SK-N-SH (cell line): Measurements from ENCODE around the gene SMARCD3. TPM values are rescaled to one million over a fixed set of nuclear protein-coding genes. Genes with fewer than 3 reads are reported as not detected.

Experiments
- CTCF ChIA-PET: fragments of 300-600, 350-600 bp; formaldehyde crosslinking; extraction: SDS; loops from one replicate; lab custom pipeline; 2021; lab: Yijun Ruan, JAX
- POLR2A ChIA-PET: fragments of 350-600 bp; sonication (Branson Sonifier 250); formaldehyde crosslinking; extraction: SDS; loops from one replicate; lab custom pipeline; 2020; ENCODE audit warnings: antibody characterized with exemption, inconsistent platforms; lab: Yijun Ruan, JAX
- DNase-seq: peaks from one replicate; pipeline ENCODE4 v3.0.0; 2012
- H2AFZ ChIP-seq: fragments of 200-600 bp; sonication (generic); 2 replicates; pipeline ENCODE4 v1.8.1; 2016; ENCODE audit warnings: antibody characterized with exemption, mild to moderate bottlenecking, low read depth
- H3F3A ChIP-seq: fragments of 200-600 bp; sonication (generic); replicated peaks from 2 replicates; pipeline ENCODE3; 2016; ENCODE audit warnings: antibody characterized with exemption, mild to moderate bottlenecking; ENCODE audit not compliant: insufficient read depth
- H3K27ac ChIP-seq, 2 experiments: fragments of 200-500 bp in 1 of 2; fragments of 200-600 bp in 1 of 2; sonication (Bioruptor generic) in 1 of 2; sonication (generic), shearing (Covaris generic) in 1 of 2; 2 replicates each; pipeline versions ENCODE4 v1.5.1 to v1.6.1; 2014 to 2016; ENCODE audit warnings: low read depth in 2 of 2, inconsistent platforms in 1 of 2, low read length in 1 of 2, mild to moderate bottlenecking in 1 of 2, mixed read lengths in 1 of 2
- H3K27me3 ChIP-seq: fragments of 200-600 bp; sonication (generic), shearing (Covaris generic); 2 replicates; pipeline ENCODE4 v1.6.1; 2016; ENCODE audit warnings: mixed run types; ENCODE audit not compliant: insufficient read depth
- H3K36me3 ChIP-seq, 2 experiments: fragments of 200-500 bp in 1 of 2; fragments of 200-600 bp in 1 of 2; sonication (Bioruptor generic) in 1 of 2; sonication (generic) in 1 of 2; replicated peaks in 1 of 2; 2 replicates each; pipeline versions ENCODE3 to v1.5.1; 2014 to 2016; ENCODE audit warnings: low read length in 1 of 2, mild to moderate bottlenecking in 1 of 2; ENCODE audit not compliant: insufficient read depth in 2 of 2, control insufficient read depth in 1 of 2
- H3K4me1 ChIP-seq, 2 experiments: fragments of 200-500 bp in 1 of 2; fragments of 200-600 bp in 1 of 2; sonication (Bioruptor generic) in 1 of 2; sonication (generic), shearing (Covaris generic) in 1 of 2; 2 replicates each; pipeline versions ENCODE4 v1.5.1 to v1.6.1; 2014 to 2016; ENCODE audit warnings: low read depth in 1 of 2, low read length in 1 of 2, mixed run types in 1 of 2; ENCODE audit not compliant: insufficient read depth in 2 of 2, control insufficient read depth in 1 of 2
- H3K4me2 ChIP-seq: fragments of 200-600 bp; sonication (generic), shearing (Covaris generic); 2 replicates; pipeline ENCODE4 v1.6.1; 2017; ENCODE audit warnings: mixed run types
- H3K4me3 ChIP-seq, 2 experiments: fragments of 200-500 bp in 1 of 2; fragments of 200-600 bp in 1 of 2; sonication (Bioruptor generic) in 1 of 2; sonication (generic), shearing (Covaris generic) in 1 of 2; 2 replicates each; pipeline versions ENCODE4 v1.5.1 to v1.8.1; 2014 to 2016; ENCODE audit warnings: low read depth in 2 of 2, inconsistent platforms in 1 of 2, low read length in 1 of 2, mild to moderate bottlenecking in 1 of 2, mixed read lengths in 1 of 2, moderate library complexity in 1 of 2
- H3K79me2 ChIP-seq: fragments of 200-600 bp; sonication (generic); 2 replicates; pipeline ENCODE4 v1.8.1; 2017; ENCODE audit warnings: mild to moderate bottlenecking; ENCODE audit not compliant: insufficient read depth
- H3K9ac ChIP-seq: fragments of 200-600 bp; sonication (generic); 2 replicates; pipeline ENCODE4 v1.6.1; 2017; ENCODE audit warnings: mixed run types
- H3K9me2 ChIP-seq: fragments of 200-600 bp; sonication (generic); 2 replicates; pipeline ENCODE4 v1.6.1; 2017; ENCODE audit warnings: mixed run types
- H3K9me3 ChIP-seq: fragments of 200-600 bp; sonication (generic); 2 replicates; pipeline ENCODE4 v1.6.1; 2017; ENCODE audit warnings: mixed run types, mild to moderate bottlenecking, moderate library complexity
- H4K20me1 ChIP-seq: fragments of 200-600 bp; sonication (generic); 2 replicates; pipeline ENCODE4 v1.6.1; 2017; ENCODE audit warnings: mild to moderate bottlenecking, mixed run types; ENCODE audit not compliant: insufficient read depth
- EP300 ChIP-seq, 2 experiments: IDR thresholded peaks; 2 replicates each; pipeline versions ENCODE4 v1.4.0 to v1.6.1; 2012; ENCODE audit warnings: borderline replicate concordance in 1 of 2, low read depth in 1 of 2, low read length in 1 of 2
- FOXM1 ChIP-seq: IDR thresholded peaks from 2 replicates; pipeline ENCODE4 v1.4.0; 2012; ENCODE audit warnings: low read depth, mild to moderate bottlenecking
- GABPA ChIP-seq: IDR thresholded peaks from 2 replicates; pipeline ENCODE4 v1.4.0; 2012; ENCODE audit warnings: low read depth, mild to moderate bottlenecking
- GATA2 ChIP-seq: sonication (generic); formaldehyde crosslinking; IDR thresholded peaks from 2 replicates; pipeline ENCODE4 v1.5.0; 2020; ENCODE audit warnings: mild to moderate bottlenecking, missing genetic modification reagents
- MEF2A ChIP-seq: IDR thresholded peaks from 2 replicates; pipeline ENCODE4 v1.4.0; 2012; ENCODE audit warnings: low read depth, borderline replicate concordance
- MXI1 ChIP-seq: IDR thresholded peaks from 2 replicates; pipeline ENCODE4 v1.6.1; 2012; ENCODE audit warnings: mild to moderate bottlenecking, low read depth, low read length, improper control_type of control experiment
- NFIC ChIP-seq: IDR thresholded peaks from 2 replicates; pipeline ENCODE4 v1.4.0; 2012; ENCODE audit warnings: borderline replicate concordance
- POLR2AphosphoS5 ChIP-seq: IDR thresholded peaks from 2 replicates; pipeline ENCODE4 v1.6.1; 2012; ENCODE audit warnings: low read depth, low read length
- RAD21 ChIP-seq: IDR thresholded peaks from 2 replicates; pipeline ENCODE4 v1.6.1; 2012; ENCODE audit warnings: mild to moderate bottlenecking, low read length
- RCOR1 ChIP-seq: fragments of 150-350 bp; IDR thresholded peaks from 2 replicates; pipeline ENCODE4 v1.6.1; 2017; ENCODE audit warnings: antibody characterized with exemption, low read length
- RXRA ChIP-seq: IDR thresholded peaks from 2 replicates; pipeline ENCODE4 v1.4.0; 2012; ENCODE audit warnings: low read depth, mild to moderate bottlenecking, borderline replicate concordance
- SMC3 ChIP-seq: IDR thresholded peaks from 2 replicates; pipeline ENCODE4 v1.6.1; 2012; ENCODE audit warnings: low read depth, low read length, improper control_type of control experiment
- TCF12 ChIP-seq: IDR thresholded peaks from 2 replicates; pipeline ENCODE4 v1.4.0; 2012
- TEAD4 ChIP-seq: IDR thresholded peaks from 2 replicates; pipeline ENCODE4 v1.4.0; 2012; ENCODE audit warnings: mild to moderate bottlenecking, borderline replicate concordance; ENCODE audit not compliant: insufficient read depth
- YY1 ChIP-seq: IDR thresholded peaks from 2 replicates; pipeline ENCODE4 v1.4.0; 2012; ENCODE audit warnings: low read depth, mild to moderate bottlenecking
- WGBS: methylation state at CpG from one replicate; pipeline ENCODE4 v1.1.6; 2017; ENCODE audit warnings: low lambda C conversion rate; 5-methylcytosine and 5-hydroxymethylcytosine counted together
- polyA plus RNA-seq, 3 experiments: library from polyadenylated mRNA; depleted of rRNA; stranded (reverse); fragments of >200 nt; gene quantifications; 2 replicates each; pipeline ENCODE4 v1.2.3, GENCODE V29; 2012
- TF ChIP-seq, protein P1 (sequence below): fragments of 150-350 bp; IDR thresholded peaks from 2 replicates; pipeline ENCODE4 v1.6.1; 2017; ENCODE audit warnings: antibody characterized with exemption, low read length, low read depth, borderline replicate concordance

Gene SMARCD3
- polyA plus RNA-seq, 1 of the 3 experiments (the other 2 are of a cell fraction), result 62.8 TPM

DNA sequence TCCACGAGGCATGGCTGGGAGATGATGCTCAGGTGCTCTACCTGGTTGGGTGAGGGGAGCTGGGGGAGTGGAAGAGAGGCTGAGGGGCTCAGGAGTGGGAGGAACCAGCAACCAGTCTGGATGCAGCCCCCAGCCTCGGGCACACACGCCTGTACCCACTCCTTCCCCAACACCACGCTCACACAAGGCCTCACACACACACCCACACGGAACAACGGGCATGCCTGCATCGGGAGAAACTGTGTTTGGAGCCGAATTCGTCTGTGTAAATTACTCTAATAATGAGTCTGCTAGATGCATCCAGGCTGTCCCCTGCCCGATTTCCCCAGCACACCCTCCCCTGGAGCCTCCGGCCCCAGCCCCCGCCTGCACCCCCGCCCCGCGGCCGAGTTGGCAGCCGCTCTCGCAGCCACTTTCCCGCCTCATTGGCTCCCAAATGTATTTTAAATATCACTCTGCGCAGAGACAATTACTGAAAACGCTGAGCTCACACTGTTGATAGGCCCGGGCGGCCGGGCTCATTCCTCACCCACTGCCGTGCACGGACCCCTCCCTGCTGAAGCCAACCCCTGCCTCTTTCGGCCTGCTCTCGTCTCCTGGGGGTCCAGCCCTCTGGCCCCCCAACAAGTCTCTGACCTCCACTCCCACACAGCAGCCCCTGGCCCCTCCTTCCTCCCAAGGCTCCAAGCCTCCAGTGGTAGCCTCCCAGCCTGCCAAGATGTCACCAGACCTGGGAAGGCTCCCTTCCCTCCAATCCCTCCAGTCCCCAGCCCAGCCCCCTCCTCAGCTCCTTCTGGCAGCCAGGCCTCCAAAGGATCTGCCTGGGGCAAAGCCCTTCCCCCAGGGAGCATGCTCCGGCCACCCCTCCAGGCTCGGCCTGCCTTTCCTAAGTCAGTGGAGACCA, 49.3 kb downstream of the SMARCD3 start:
- Histone ChIP-seq H3K27ac (no peak overlapping the region), H3F3A (no peaks in the 10 kb centered on the region), H3K9me3 (no peaks in the 10 kb centered on the region), H4K20me1 (no peaks in the 10 kb centered on the region), H3K9ac (no peak overlapping the region), H3K9me2 (no peaks in the 10 kb centered on the region), H2AFZ (no peak overlapping the region), H3K79me2 (no peaks in the 10 kb centered on the region), H3K4me1 (no peaks in the 10 kb centered on the region), H3K4me3 (no peak overlapping the region), H3K27me3 (peaks cover 77% of the 10 kb centered on the region), H3K36me3 (no peaks in the 10 kb centered on the region), H3K4me2 (no peak overlapping the region)
- TF ChIP-seq MXI1, result no peak
- TF ChIP-seq RCOR1, result no peak
- no peak for TF ChIP-seq POLR2AphosphoS5
- TF ChIP-seq GATA2 (CRISPR knock-in tag), result no peak
- no peak for TF ChIP-seq TEAD4
- TF ChIP-seq RXRA, result no peak
- TF ChIP-seq YY1, result no peak
- TF ChIP-seq, protein P1, sequence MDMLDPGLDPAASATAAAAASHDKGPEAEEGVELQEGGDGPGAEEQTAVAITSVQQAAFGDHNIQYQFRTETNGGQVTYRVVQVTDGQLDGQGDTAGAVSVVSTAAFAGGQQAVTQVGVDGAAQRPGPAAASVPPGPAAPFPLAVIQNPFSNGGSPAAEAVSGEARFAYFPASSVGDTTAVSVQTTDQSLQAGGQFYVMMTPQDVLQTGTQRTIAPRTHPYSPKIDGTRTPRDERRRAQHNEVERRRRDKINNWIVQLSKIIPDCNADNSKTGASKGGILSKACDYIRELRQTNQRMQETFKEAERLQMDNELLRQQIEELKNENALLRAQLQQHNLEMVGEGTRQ, result no peak
- no peak for TF ChIP-seq RAD21
- TF ChIP-seq SMC3, result no peak
- TF ChIP-seq GABPA, result no peak
- no peak for TF ChIP-seq EP300 (IDR thresholded peaks at IDR 0.05; ENCODE audit: borderline replicate concordance in 1 of 2, low read depth in 1 of 2, low read length in 1 of 2)
- DNase-seq, result no peak
- CTCF ChIA-PET, result interaction anchor here (0.9 to 1.7 kb wide), 6 partner anchors 20 to 76 kb away, joined by 3 to 4 read pairs (median 3); no protein-coding TSS in a partner anchor
- POLR2A ChIA-PET, result no interaction called here
- 61% methylated on average over 30 of the region's 30 CpGs for WGBS

DNA sequence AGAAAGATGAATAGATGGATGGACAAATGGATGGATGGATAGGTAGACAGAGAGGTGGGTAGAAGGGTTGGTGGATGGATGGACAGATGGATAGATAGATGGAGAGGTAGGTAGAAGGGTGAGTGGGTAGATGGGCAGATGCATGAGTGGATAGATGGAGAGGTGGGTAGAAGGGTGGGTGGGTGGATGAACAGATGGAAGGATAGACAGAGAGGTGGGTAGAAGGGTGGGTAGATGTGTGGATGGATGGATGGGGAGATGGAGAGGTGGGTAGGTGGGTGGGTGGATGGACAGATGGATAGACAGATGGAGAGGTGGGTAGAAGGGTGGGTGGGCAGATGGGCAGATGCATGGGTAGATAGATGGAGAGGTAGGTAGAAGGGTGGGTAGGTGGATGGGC, 50.6 kb downstream of the SMARCD3 start:
- H3K4me2 ChIP-seq, result no peak overlapping the region
- TF ChIP-seq TCF12 (no peak), MEF2A (no peak), GATA2 (CRISPR knock-in tag) (no peak), RXRA (no peak), NFIC (no peak), FOXM1 (no peak), TEAD4 (no peak)
- H3K27ac ChIP-seq, result no peak overlapping the region
- H3K79me2 ChIP-seq, result no peaks in the 10 kb centered on the region
- H3K9ac ChIP-seq, result no peak overlapping the region
- DNase-seq, result no peak
- ChIA-PET CTCF (interaction anchor here (1.5 kb wide), 1 partner anchor 46 kb away, joined by 4 read pairs; no protein-coding TSS in a partner anchor), POLR2A (no interaction called here)
- H3K27me3 ChIP-seq, result peaks cover 74% of the 10 kb centered on the region
- no peaks in the 10 kb centered on the region for H3F3A ChIP-seq
- H3K4me3 ChIP-seq, result no peak overlapping the region
- no peak overlapping the region for H2AFZ ChIP-seq
- no peaks in the 10 kb centered on the region for H3K4me1 ChIP-seq
- H3K9me3 ChIP-seq, result no peaks in the 10 kb centered on the region
- no peaks in the 10 kb centered on the region for H3K9me2 ChIP-seq
- H3K36me3 ChIP-seq, result no peaks in the 10 kb centered on the region
- no peaks in the 10 kb centered on the region for H4K20me1 ChIP-seq
